ENCODE data around the gene TMEM272. TPM values are rescaled to one million over a fixed set of nuclear protein-coding genes. Genes with fewer than 3 reads are reported as not detected.

The TMEM272 gene
- total RNA-seq, 1 donor = not detected

GRCh38 chr13:51818276-51818675 is 26.7 kb downstream of the TMEM272 start:
- TF ChIP-seq CTCF (IDR thresholded peaks at IDR 0.05; ENCODE audit: insufficient read depth, low read length) = no peak
- DNase-seq (ENCODE audit: low read depth) = no peak
- no peak overlapping the region for H3K4me3 ChIP-seq (ENCODE audit: low read depth, low read length)

GRCh38 chr13:51817717-51818116 is 27.3 kb downstream of the TMEM272 start:
- TF ChIP-seq CTCF (IDR thresholded peaks at IDR 0.05; ENCODE audit: insufficient read depth, low read length) = no peak
- no peak for DNase-seq (ENCODE audit: low read depth)
- H3K4me3 ChIP-seq (ENCODE audit: low read depth, low read length) = no peak overlapping the region

- DNase-seq (ENCODE audit: low read depth) = no peak
- no peak overlapping the region for H3K4me3 ChIP-seq (ENCODE audit: low read depth, low read length)
- TF ChIP-seq CTCF (IDR thresholded peaks at IDR 0.05; ENCODE audit: insufficient read depth, low read length) = no peak
Measured at GRCh38 chr13:51816604-51817249, 28.2 kb downstream of the TMEM272 start.

GRCh38 chr13:51815848-51816247 is 29.1 kb downstream of the TMEM272 start:
- TF ChIP-seq CTCF (IDR thresholded peaks at IDR 0.05; ENCODE audit: insufficient read depth, low read length) = no peak
- no peak for DNase-seq (ENCODE audit: low read depth)
- H3K4me3 ChIP-seq (ENCODE audit: low read depth, low read length) = no peak overlapping the region

- TF ChIP-seq CTCF (IDR thresholded peaks at IDR 0.05; ENCODE audit: insufficient read depth, low read length) = peak; percentile 92
- peak; percentile 69 for DNase-seq (ENCODE audit: low read depth)
- H3K4me3 ChIP-seq (ENCODE audit: low read depth, low read length) = peak overlapping the region; percentile 49
Measured at GRCh38 chr13:51814825-51815650, 29.9 kb downstream of the TMEM272 start.

- H3K4me3 ChIP-seq (ENCODE audit: low read depth, low read length) = no peak overlapping the region
- no peak for DNase-seq (ENCODE audit: low read depth)
- no peak for TF ChIP-seq CTCF (IDR thresholded peaks at IDR 0.05; ENCODE audit: insufficient read depth, low read length)
Measured at GRCh38 chr13:51814071-51814470, 30.9 kb downstream of the TMEM272 start.
